Activated CD4-positive, alpha-beta T cell treated with anti-CD3 and anti-CD28 coated beads, Interleukin-10, Interleukin-2, amounts not matched to agents 100 ng/mL and 50 ng/mL, durations not matched to agents 16 hours and 8 hours (primary cell): Measurements from ENCODE around the gene RBMY1D.
"Not testable (repeated sequence)": the region's sequence is repeated elsewhere in the genome, so short reads cannot be mapped to it uniquely, and the experiment has no call there.

ENCODE experiments used
- DNase-seq: peaks from one replicate; pipeline ENCODE4 v3.0.0-alpha.2; 2020

The RBMY1D gene

GRCh38 chrY:21894426-21894825, at the start of gene RBMY1D:
TSS of gene RBMY1D (minus strand) at chrY:21894526. CDS start at chrY:21892513, 2,013 bp downstream.
- not testable (repeated sequence) for DNase-seq

- DNase-seq = not testable (repeated sequence)
Observed at GRCh38 chrY:21917932-21918331, 23.6 kb upstream of the RBMY1D start, which contains the start of gene RBMY1E. TSS of gene RBMY1E (minus strand) at chrY:21918032. CDS start at chrY:21916054, 1,978 bp downstream.

- not testable (repeated sequence) for DNase-seq
Observed at GRCh38 chrY:21869407-21870076, 24.8 kb downstream of the RBMY1D start.

DNA sequence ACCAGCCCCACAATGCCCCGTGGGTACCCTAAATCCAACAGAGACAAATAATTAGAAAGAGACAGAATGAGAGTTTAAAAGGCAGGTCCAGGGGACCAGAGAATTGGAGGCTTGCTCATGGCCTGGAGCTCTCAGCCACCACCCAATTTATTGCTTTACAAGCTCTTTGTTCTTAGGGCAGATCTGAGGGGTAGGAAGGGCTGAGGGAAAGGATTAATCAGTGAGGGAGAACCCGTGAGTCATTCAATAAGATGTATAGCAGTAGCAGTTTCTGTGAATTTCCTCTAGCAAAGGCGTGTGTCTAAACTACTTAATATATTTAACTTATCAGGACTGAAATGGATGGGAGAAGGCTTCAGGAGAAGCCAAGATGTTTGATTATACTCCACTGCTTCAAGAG, 48.8 kb downstream of the RBMY1D start:
- DNase-seq = no peak

GRCh38 chrY:21842090-21842489, 52.2 kb downstream of the RBMY1D start:
- no peak for DNase-seq

DNA sequence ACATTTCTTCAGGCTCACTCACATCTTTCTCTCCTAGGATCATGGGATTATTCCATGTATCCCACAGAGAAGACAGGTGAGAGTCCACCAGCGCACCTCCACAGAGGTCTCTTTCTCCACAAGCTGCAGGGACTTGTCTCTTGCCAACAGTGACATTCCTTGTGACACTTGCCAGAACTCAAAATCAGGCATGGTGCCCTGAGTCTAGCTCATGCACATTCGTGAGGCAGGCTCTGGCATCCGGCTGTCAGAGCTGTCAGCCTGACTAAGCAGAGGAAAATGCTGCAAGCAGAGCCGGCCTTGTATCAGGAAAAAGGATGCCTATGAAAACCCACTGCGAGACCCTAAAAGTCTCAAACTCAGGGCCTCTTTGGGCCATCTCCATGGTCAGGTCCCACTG, 54.8 kb downstream of the RBMY1D start:
- DNase-seq = no peak

DNA sequence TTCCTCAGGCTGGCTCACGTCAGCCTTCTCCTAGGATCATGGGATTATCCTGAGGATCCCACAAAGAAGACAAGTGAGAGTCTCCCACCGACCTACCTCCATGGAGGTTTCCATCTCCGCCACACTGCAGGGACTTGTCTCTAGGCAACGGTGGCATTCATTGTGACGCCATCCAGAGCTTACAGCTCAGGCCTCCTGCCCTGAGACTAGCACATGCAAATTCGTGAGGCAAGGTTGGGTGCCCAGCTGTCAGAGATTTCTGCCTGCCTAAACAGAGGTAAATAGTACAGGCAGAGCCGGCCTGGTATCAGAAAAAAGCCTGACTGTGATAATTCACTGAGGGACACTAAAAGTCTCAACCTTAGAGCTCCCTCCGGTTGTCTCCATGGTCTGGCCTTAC, 58.0 kb downstream of the RBMY1D start:
- no peak for DNase-seq

DNA sequence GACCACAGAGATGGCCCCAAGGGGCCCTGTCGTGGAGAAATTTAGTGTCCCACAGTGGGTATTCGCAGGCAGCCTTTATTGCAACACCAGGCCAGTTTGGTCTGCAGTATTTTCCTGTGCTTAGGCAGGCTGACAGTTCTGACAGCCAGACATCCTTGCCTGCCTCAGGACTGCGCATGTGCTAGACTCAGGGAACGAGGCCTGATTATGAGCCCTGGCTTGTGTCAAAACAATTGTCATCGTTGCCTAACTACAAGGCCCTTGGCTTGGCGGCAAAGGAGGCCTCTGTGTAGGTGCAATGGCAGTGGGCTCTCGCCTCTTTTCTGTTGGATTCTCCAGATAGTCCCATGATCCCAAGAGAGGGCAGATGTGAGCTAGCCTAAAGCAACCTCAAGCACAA, 59.3 kb downstream of the RBMY1D start:
- DNase-seq = no peak
